HG02938 (cell line): ENCODE results near the gene SH3PXD2A.
"Not testable (repeated sequence)": the region's sequence is repeated elsewhere in the genome, so short reads cannot be mapped to it uniquely, and the experiment has no call there.

Source experiments
- ATAC-seq: cut with Tn5 transposase; IDR thresholded peaks from one replicate; pipeline ENCODE4 v1.9.1; 2021; ENCODE audit warnings: mild to moderate bottlenecking, moderate library complexity; ENCODE audit not compliant: unreplicated experiment

The SH3PXD2A gene

DNA sequence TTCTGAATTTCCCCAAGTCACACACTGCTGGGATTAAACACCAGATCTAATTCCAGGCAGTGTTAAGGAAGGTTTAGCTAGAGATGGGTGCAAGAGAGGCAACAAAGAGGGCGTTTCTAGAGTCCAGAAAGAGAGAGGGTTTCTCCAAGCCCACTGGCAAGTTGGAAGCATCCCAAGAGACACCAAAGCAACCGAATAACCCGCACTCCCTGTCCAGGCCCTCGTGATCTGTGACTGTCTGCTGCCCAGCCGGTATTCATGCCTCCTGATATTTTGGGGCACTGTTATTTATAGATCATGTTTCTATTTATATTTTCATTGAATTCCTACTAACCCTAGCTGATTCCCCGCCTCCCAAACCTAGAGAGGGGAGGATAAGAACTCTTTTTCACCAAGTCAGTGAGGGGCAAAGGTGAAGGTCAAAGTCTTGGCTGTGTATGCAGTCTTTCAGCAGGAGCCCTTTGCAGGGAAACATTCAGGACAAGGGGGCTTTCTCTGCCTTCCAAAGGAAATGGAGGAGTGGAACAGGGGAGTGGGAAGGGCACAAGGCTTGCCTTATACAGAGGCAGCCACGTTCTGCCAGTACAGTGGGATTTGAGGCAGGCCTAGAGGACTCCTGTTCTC is 103.6 kb downstream of the SH3PXD2A start:
- ATAC-seq, result no peak

DNA sequence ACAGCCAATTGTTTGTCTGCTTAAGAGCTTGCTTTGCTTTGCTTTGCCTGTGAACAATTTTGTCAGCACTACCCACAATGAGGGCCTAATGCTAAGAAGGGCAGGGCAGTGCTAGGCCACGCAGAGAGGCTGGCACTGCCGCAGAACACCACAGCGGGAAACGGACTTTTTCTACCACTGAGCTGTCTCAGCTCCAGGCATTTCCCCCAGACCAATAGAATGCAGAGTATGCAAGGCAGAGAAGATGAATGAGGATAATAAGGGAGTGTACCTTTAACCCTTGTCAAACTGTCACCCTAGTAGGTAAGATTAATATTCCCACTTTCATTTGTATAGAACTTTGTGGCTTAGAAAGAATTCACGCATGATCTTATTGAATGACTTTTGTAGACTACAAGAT is 104.5 kb downstream of the SH3PXD2A start:
- no peak for ATAC-seq

DNA sequence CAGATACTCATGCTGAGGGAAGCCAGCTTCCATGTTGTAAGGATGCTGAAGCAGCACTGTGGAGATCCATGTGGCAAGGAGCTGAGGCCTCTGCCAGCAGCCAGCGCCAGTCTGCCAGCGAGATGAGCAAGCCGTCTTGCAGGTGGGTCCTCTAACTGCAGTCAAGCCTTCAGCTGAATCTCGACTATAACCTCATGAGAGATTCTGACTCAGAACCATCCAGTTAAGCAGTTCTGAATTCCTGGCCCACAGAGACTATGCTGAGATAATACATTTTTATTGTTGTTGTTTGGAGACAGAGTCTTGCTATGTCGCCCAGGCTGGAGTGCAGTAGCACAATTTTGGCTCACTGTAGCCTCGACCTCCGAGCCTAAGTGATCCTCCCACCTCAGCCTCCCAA is 105.6 kb downstream of the SH3PXD2A start:
- ATAC-seq, result no peak

DNA sequence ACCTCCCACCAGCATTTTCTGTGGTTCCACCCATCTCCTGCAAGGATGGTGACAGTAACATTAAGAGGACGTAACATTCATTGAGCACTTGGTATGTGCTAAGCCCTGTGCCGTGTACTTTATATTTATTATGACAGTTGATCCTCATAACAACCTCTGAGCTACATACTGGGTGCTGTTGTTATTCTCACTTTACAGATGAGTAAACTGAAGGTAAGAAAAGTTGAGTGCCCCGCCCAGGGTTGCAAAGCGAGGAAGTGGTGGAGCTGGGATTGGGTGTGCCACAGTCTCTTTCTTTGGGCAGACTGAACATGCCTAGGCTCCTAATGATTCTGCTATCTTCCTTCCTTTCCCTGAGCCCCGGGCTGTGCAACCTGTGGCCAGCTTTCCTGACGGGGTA is 107.4 kb downstream of the SH3PXD2A start:
- no peak for ATAC-seq

DNA sequence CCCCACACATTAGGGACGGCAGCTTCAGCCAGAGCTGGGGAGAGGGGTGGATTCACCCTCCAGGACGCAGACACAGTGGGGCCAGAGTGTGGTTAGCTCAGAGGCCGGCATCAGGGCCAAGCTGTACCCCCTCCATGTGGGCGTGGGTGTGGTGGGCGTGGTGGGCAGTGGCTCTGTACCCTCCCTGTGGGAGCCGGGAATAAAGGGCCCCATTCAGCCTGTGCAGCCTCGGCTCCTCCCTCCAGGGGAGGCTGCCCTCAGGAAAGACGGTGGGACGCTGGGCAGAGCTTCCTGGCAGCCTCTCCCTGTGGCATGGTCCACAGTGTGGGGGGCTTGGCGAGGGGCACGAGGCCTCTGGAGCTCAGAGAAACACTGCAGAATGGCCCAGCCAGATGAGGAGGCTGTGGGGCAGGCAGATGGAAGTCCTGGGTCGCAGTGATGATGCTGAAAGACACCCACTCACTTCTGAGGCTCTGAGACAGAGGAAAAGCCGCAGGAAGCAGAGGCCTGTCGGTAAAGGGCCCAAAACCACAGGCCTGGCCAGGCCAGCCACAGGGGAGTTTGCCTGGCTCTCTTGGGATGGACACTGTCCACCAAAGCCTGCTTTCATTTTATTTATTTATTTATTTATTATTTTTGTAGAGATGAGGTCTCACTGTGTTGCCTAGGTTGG is 108.0 kb downstream of the SH3PXD2A start:
- no peak for ATAC-seq

DNA sequence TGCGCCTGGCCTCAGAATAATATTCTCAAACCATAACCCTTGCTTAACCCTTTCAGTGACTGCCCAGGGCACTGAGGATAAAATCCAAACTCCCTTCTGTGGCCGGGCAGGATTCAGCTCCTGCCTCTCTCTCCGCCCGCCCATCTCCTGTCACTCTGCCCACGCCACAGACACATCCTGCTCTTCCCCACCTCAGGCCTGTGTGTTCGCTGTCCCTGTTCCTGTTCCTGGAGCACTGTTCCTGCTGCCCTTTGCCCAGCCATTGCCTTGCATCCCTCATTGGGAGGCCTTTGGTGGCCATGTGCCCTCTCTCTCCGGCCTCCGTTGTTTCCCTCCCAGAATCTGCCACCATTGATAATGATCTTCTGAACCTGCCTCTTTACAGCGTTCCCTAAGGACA is 108.8 kb downstream of the SH3PXD2A start:
- no peak for ATAC-seq

DNA sequence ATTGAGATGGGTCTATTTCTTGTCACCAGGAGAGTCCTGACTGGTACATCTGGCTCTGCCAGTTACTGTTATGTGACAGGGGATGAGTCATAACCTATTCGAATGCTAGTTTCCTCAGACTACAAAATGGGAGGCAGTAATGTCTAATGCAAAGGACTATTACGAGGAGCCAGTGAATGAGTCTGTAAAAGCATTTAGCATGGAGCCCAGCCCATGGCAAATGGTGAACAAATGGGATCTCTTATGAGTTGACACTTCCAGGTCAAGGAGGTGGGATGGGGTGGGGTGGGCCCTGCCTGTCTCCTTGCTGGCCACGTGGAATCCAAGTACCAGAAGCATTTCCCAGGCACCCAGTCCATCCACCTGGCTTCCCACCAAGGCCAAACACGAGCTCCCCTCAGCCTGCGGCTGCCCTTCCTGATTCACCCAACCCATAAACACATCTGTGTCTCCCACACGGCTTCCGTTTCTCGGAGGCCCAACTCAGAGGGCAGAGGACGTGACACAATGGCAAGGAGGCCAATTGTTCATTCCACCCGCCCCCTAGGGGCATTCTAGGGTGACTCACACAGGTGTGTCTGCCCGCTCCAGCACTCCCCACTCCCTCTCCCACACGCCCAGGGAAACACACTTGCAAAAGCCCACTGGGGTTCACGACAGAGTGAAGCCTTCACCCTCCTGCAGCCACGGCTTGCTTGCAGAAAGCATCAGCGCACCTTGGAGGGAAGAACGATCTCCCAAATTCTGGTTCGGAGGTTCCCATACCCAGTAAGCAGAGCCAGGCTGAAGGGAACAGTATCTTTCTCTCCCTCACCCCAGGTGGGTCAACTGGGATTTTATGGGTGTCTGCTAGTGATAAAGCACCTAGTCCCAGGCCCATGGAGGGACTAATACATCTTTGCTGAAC is 109.8 kb downstream of the SH3PXD2A start:
- ATAC-seq, result no peak

DNA sequence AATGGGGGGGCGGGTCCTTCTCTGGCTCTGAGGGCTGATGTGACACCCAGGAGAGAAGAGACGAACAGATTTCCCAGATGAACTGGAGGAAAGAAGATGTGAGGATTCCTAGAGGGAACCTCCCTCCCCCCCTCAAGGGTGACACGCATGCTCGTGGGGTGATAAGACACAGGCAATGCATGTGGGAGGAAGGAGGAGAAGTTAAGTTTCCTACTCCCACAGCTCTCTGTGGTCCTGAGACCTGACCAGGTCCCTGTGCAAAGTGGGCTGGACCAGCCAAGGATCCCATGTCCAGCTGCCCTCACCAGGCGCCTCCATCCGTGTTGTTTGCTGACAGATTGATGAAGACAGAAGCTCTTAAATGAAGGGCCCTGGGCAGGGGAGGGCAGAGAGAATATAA is 112.6 kb downstream of the SH3PXD2A start:
- ATAC-seq, result no peak

DNA sequence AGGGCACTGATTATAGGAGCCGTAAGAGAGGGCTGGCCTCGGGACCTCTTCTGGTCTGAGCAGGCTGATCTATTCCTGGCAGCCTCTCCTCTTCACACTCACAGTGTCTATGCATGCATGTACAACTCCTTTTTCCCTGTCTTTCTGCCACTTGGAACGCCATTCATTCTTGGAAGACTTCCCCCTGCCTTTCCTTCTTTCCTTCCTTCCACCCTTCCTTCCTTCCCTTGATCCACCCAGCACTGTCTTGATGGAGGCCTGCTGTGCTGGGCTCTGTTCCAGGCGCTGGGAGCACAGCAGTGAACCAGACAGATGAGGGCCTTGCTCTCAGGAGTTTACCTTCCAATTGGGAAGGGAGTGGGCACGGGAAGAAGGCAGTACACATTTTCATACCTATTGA is 114.8 kb downstream of the SH3PXD2A start:
- no peak for ATAC-seq

DNA sequence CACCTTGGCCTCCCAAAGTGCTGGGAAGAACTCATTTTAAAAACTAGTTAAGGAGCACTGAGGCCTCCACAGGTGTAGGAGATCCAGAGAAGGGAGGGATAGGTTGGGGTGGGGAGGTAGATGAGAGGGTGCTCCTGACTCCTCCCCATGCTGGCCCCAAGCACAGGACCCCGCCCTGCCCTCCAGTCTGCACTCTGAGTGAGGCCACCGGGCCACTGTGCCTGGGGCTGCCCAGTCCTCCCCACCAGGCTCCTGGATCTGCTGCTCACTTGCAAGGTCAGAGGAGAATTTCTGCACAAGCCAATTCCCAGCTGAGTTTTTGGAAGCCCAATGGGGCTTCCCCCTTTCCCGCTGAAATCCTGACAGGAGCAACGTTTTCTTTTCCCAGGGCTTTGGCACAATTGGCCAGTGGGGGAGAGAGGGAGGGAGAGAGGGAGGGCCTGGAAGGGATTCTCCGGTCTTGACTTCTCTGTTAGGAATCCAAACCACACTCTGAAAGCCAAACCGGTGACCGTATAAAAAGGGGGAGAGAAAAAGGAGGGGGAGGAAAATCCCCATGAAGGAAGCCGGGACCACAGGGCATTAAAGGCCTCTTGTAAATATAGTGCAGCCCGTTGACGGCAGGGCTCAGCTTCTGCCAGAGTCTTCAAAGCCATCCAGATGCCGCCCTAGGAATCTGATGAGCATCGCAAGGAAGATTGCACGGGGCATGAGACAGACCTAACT is 116.2 kb downstream of the SH3PXD2A start:
- ATAC-seq, result no peak

DNA sequence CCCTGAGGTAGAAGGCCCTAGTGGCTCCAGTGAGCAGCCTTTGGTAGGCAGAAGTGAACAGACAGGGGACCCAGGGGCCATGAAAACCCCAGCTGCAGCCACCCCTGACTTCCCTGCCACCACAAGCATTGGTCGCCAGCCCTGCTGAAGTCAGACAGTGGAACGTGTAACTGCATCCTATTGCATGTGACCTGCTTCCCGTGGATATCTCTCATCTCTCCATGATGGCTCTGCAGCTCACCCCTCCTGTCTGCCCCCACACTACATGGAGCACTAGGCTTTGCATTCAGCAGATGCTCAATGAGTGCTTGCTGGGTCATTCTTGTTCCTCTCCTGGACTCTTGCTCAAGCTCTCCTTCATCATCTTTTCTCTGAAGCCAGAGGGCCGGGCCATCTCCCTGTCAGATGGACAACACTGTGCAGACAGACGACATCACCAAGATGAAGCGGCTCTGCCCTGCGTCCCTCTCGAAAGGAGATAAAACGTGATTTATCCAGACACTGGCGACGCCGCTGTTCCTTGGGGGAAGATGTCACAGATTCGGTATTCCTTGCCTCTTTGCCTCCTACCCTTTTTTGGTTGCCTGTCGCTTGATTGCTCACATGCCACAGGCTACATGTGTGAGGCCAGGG is 117.5 kb downstream of the SH3PXD2A start:
- no peak for ATAC-seq

DNA sequence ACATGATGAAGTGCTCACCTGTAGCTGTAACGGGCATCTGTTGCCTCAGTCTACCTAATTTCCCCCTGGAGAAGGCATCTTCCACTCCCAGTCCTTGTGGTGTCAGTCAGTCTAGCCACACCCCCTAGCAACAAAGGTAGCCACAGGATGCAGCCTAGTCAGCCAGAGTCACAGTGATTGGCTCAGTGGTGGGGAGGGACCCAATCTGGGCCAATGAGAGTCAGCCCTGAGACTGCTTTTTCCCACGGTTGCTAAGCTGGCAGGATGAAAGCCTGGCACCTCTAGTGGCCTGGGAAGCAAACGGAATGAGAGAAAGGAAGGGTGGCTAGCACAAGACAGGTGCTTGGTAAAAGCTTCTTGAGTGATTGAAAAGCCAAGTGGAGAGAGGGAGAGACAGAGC is 118.6 kb downstream of the SH3PXD2A start:
- ATAC-seq, result no peak

DNA sequence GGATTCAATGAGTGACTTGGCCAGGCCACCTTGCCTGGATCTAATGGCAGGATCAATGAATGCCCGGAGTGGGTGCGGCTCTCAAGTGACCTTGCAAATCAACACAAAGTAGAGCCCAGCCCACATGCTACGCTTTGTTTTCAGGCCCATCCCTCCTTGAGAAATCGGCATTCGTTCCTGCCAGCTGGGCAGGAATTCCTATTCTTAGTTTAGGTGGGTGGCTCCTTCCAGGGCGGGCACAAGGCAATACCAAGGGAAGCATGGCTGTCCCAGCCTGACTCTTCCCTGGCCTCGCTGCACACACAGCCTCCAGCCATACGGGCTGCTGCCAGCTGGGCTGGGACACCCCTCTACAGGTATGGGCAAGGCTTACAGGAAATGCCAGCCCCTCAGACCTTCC is 119.3 kb downstream of the SH3PXD2A start:
- no peak for ATAC-seq

DNA sequence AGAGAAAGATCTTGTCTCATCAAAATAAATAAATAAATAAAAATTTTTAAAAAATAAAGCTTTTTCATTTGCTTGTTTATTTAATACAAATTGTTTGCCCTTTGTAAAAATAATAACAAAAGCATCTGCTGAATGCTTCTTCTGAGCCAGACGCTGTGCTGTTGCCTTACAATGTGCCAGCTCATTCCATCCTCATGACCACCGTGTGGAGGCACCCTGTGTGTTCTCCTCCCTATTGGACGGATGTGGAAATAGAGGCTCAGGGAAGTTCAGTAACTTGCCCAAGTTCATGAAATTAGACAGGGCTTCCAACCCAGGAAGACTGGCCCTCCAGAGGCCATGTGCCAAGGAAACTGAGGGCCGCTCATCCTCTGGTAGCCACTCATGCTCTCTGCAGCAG is 120.6 kb downstream of the SH3PXD2A start:
- ATAC-seq, result no peak

DNA sequence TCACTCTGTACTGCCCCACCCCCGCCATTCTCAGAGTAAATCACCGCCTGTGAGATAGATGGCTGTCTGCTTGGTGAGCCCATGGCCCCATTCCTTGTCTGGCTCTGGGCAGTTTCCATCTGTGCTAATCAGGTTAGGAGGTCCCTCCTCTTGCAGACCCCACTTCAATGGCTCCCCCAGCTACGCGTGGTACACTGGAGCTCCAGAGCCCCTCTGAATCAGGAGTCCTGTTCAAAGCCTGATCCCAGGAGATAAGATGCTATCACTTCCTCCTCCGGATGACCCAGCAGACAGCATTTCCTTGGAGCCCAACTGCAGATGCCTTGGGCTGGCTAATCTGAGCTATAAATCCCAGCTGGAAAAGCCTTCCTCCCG is 122.3 kb downstream of the SH3PXD2A start:
- no peak for ATAC-seq

DNA sequence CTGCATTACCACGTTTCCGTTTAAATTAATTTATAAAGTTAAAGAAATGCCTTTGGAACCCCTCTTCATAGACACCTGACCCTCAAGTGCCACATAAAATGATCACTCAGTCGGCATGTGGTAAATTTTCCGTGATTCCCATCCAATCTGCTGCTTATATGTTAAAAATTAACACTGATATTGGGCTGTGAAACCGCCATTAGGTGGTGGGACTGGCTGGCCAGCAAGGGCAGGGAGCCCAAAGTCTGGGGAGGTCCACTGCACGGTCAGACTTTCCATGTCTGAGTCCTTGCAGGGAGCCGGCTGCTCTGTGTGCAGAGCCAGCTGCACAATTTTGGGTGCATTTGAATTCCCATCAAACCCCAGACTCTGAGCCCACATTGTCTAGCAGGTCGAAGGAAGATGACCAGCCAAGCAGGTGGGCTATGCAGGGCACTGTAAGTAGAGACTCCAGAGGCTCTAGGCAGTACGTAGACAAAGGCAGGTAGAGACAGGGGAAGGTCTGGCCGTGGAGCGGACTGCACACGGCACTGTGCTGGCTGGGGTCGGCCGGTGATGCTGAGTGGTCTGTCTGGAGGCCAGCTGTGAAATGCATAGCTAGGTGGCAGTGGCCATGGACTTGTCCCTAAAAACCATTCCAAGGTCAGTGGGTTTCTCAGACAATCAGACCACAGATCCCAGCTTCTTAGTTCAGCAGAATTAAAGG is 122.9 kb downstream of the SH3PXD2A start:
- no peak for ATAC-seq

DNA sequence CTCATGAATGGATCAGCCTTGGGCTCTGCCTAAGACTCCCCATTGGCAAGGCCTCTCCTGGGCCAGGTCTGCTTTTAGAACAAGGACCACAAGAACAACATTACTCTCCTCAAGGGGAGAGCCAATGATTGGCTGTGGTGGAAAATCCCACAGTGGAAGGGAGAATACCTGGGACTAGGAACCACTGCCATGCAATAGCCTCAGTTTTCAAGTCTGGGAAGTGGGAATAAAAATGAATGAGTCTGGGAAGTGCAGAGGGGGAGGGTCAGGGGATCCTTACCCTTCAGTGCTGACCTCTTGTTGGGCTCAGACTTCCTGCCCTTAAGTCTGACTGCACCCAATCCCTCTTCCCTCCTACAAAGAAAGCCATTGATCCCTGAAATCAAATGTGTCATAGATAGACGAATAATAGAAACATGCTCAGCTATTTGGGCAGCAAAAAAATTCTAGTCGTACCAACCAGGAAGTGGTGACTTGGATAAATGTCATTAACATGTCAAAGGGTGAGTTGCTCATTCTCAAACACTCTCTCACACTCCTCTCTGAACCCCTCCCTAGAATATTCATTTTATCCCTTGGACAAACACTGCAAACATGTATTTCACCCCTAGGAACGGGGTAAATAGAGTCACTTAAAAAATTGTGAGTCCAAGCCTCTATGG is 123.6 kb downstream of the SH3PXD2A start:
- no peak for ATAC-seq

DNA sequence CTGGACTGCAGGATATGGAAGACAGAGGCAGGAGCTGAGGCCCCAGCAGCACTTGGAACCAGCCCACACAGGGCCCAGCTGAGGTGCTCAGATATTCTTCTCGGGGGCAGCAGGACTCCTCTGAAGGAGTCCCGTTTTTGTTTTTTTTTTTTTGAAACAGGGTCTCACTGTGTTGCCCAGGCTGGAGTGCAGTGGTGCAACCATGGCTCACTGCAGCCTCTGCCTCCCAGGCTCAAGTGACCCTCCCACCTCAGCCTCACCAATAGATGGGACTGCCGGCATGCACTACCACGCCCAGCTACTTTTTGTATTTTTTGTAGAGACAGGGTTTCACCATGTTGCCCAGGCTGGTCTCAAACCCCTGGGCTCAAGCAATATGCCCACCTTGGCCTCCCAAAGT is 124.3 kb downstream of the SH3PXD2A start:
- ATAC-seq, result not testable (repeated sequence)

DNA sequence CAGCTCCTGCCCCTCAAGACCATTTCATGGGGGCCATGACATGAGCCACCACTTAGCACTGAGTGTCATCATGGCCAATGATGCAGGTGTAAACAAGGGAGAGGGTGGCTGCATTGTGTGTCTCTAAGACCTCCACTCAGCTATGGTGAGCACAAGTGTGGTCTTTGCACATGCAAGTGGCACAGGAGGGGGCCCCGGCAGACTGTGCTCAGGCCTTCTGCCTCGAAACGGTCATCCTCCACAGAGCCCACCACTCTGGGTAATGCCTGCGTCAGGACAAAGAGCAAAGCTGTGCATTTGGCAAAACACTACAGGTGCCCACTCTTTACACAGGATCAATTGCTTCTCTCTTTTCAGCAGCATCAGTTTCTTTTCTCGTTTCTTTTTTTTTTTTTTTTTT is 125.5 kb downstream of the SH3PXD2A start:
- ATAC-seq, result no peak
